HepG2 (cell line): ENCODE results near the gene SV2A. TPM values are rescaled to one million over a fixed set of nuclear protein-coding genes. Genes with fewer than 3 reads are reported as not detected.
A peak's percentile ranks its signal among the peaks of the same experiment; 100 is the strongest.

Experiments
- BORCS8-MEF2B ChIP-seq: sonication (generic); formaldehyde crosslinking; IDR thresholded peaks from 2 replicates; pipeline ENCODE4 v1.8.0; 2022; ENCODE audit warnings: mild to moderate bottlenecking, missing genetic modification reagents
- FOSL2 ChIP-seq: sonication (generic); formaldehyde crosslinking; IDR thresholded peaks from 2 replicates; pipeline ENCODE4 v1.4.0; 2020; ENCODE audit warnings: missing genetic modification reagents
- HOMEZ ChIP-seq: IDR thresholded peaks from 2 replicates; pipeline ENCODE4 v1.6.1; 2016; ENCODE audit warnings: low read depth
- KAT2B ChIP-seq: fragments of 150-350 bp; IDR thresholded peaks from 2 replicates; pipeline ENCODE4 v1.6.1; 2014; ENCODE audit warnings: low read depth, low read length, borderline replicate concordance
- KIAA2018 ChIP-seq: sonication (generic); formaldehyde crosslinking; IDR thresholded peaks from 2 replicates; pipeline ENCODE4 v1.5.0; 2020; ENCODE audit warnings: mild to moderate bottlenecking, missing genetic modification reagents, borderline replicate concordance
- MTF2 ChIP-seq: sonication (generic); formaldehyde crosslinking; IDR thresholded peaks from 2 replicates; pipeline ENCODE4 v1.5.0; 2020; ENCODE audit warnings: missing genetic modification reagents, borderline replicate concordance
- NFYC ChIP-seq: IDR thresholded peaks from 2 replicates; pipeline ENCODE4 v1.6.1; 2016; ENCODE audit warnings: missing genetic modification reagents, missing compliant biosample characterization
- PAF1 ChIP-seq: IDR thresholded peaks from 2 replicates; pipeline ENCODE4 v1.6.1; 2016; ENCODE audit warnings: missing genetic modification reagents, missing compliant biosample characterization
- PHF5A ChIP-seq: IDR thresholded peaks from one replicate; pipeline ENCODE4 v1.6.1; 2018; ENCODE audit warnings: low read depth, missing genetic modification reagents; ENCODE audit not compliant: unreplicated experiment
- RXRA ChIP-seq: sonication (generic); formaldehyde crosslinking; IDR thresholded peaks from 2 replicates; pipeline ENCODE4 v1.5.1; 2020; ENCODE audit warnings: missing genetic modification reagents
- ZFP37 ChIP-seq: sonication (generic); formaldehyde crosslinking; IDR thresholded peaks from 2 replicates; pipeline ENCODE4 v1.4.0; 2020; ENCODE audit warnings: missing genetic modification reagents, borderline replicate concordance
- ZGPAT ChIP-seq: IDR thresholded peaks from 2 replicates; pipeline ENCODE4 v1.6.1; 2016; ENCODE audit warnings: mild to moderate bottlenecking
- ZNF121 ChIP-seq: sonication (generic); formaldehyde crosslinking; IDR thresholded peaks from 2 replicates; pipeline ENCODE4 v1.5.0; 2020; ENCODE audit warnings: mild to moderate bottlenecking, missing genetic modification reagents
- ZNF232 ChIP-seq: sonication (generic); formaldehyde crosslinking; IDR thresholded peaks from 2 replicates; pipeline ENCODE4 v1.4.0; 2020; ENCODE audit warnings: missing genetic modification reagents, borderline replicate concordance
- ZNF253 ChIP-seq: sonication (generic); formaldehyde crosslinking; IDR thresholded peaks from 2 replicates; pipeline ENCODE4 v1.8.0; 2022; ENCODE audit warnings: mild to moderate bottlenecking, missing genetic modification reagents, borderline replicate concordance
- ZNF256 ChIP-seq: sonication (generic); formaldehyde crosslinking; conservative IDR thresholded peaks from 2 replicates; pipeline ENCODE4 v1.4.0; 2020; ENCODE audit warnings: missing genetic modification reagents
- ZNF354B ChIP-seq: sonication (generic); formaldehyde crosslinking; IDR thresholded peaks from 2 replicates; pipeline ENCODE4 v1.8.0; 2022; ENCODE audit warnings: mild to moderate bottlenecking, missing genetic modification reagents
- ZNF850 ChIP-seq: sonication (generic); formaldehyde crosslinking; conservative IDR thresholded peaks from 2 replicates; pipeline ENCODE4 v1.9.0; 2021; ENCODE audit warnings: mild to moderate bottlenecking, missing genetic modification reagents
- ZSCAN20 ChIP-seq: sonication (generic); formaldehyde crosslinking; IDR thresholded peaks from 2 replicates; pipeline ENCODE4 v1.4.0; 2020; ENCODE audit warnings: missing genetic modification reagents, mild to moderate bottlenecking, borderline replicate concordance
- ZSCAN9 ChIP-seq: IDR thresholded peaks from 2 replicates; pipeline ENCODE4 v1.6.1; 2016; ENCODE audit warnings: borderline replicate concordance
- polyA plus RNA-seq, 8 experiments: library from polyadenylated mRNA; depleted of rRNA in 3 of 8; stranded (reverse) in 7 of 8; unstranded in 1 of 8; fragments of >200 nt; fragmentation: Illumina TruSeq in 4 of 8; extraction: Trizol in 4 of 8; gene quantifications; 2 replicates each; pipeline versions ENCODE4 v1.2.1 to v1.2.3, GENCODE V29; 2011 to 2016; ENCODE audit warnings: low read depth in 4 of 8, missing spikeins in 1 of 8, mixed read lengths in 1 of 8; ENCODE audit not compliant: insufficient read depth in 1 of 8
- total RNA-seq, 5 experiments: library from RNA; depleted of rRNA; stranded (reverse); fragments of >200 nt; fragmentation: Illumina TruSeq; extraction: Trizol; gene quantifications; 2 replicates each; pipeline ENCODE4 v1.2.3, GENCODE V29; 2016; ENCODE audit warnings: low read depth in 1 of 5

Gene SV2A
- total and polyA plus RNA-seq, 2 of the 13 experiments (the other 11 are each of a cell fraction or from before 2014, with no cell fraction given), result 0.84 to 1.9 TPM

- TF ChIP-seq KIAA2018 (CRISPR knock-in tag), result no peak
- TF ChIP-seq ZSCAN9, result no peak
- TF ChIP-seq RXRA, result no peak
- TF ChIP-seq FOSL2 (CRISPR knock-in tag), result peak; percentile 19; the same call in 1 of the 2 replicates
- TF ChIP-seq MTF2, result no peak
- no peak for TF ChIP-seq PHF5A (CRISPR knock-in tag)
- TF ChIP-seq NFYC (CRISPR knock-in tag), result no peak
- no peak for TF ChIP-seq ZNF850 (CRISPR knock-in tag)
- TF ChIP-seq ZNF256, result no peak
- TF ChIP-seq ZSCAN20 (CRISPR knock-in tag), result 0 out of 2 replicates have a peak, but pooled peaks have one; percentile 35
- no peak for TF ChIP-seq ZNF354B (CRISPR knock-in tag)
- no peak for TF ChIP-seq PAF1 (CRISPR knock-in tag)
- TF ChIP-seq KAT2B, result no peak
- 0 out of 2 replicates have a peak, but pooled peaks have one; percentile 34 for TF ChIP-seq ZNF232 (CRISPR knock-in tag)
- no peak for TF ChIP-seq ZGPAT (CRISPR knock-in tag)
- TF ChIP-seq ZNF253 (CRISPR knock-in tag), result no peak
- TF ChIP-seq ZFP37 (CRISPR knock-in tag), result peak; percentile 74; the same call in 1 of the 2 replicates
- TF ChIP-seq BORCS8-MEF2B (CRISPR knock-in tag), result no peak
- TF ChIP-seq ZNF121 (CRISPR knock-in tag), result no peak
- 0 out of 2 replicates have a peak, but pooled peaks have one; percentile 15 for TF ChIP-seq HOMEZ (CRISPR knock-in tag)
Measured at GRCh38 chr1:149888247-149888998, 29.2 kb downstream of the SV2A start (continued).
